RKO (cell line): ENCODE measurements around the gene GIGYF2.
"Not testable (repeated sequence)": the region's sequence is repeated elsewhere in the genome, so short reads cannot be mapped to it uniquely, and the experiment has no call there.

Experiments
- DNase-seq: peaks from one replicate; pipeline ENCODE4 v3.0.0-alpha.2; 2016; ENCODE audit warnings: low spot score

GIGYF2 gene

GRCh38 chr2:232687382-232688160 is 9.6 kb upstream of the GIGYF2 start:
- no peak for DNase-seq

DNA sequence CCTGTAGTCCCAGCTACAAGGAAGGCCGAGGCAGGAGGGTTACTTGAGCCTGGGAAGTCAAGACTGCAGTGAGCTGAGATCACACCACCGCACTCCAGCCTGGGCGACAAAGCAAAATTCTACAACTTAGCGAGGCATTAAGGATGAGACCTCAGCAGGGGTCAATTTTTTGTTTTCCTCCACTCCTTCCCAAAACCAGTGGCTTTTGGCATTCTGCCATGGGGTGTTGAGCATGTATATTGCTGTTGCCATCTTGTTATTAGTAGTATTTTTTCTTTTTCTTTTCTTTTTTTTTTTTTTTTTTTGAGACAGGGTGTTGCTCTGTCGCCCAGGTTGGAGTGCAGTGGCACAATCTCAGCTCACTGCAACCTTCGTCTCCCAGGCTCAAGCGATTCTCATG is 8.9 kb upstream of the GIGYF2 start:
- no peak for DNase-seq

DNA sequence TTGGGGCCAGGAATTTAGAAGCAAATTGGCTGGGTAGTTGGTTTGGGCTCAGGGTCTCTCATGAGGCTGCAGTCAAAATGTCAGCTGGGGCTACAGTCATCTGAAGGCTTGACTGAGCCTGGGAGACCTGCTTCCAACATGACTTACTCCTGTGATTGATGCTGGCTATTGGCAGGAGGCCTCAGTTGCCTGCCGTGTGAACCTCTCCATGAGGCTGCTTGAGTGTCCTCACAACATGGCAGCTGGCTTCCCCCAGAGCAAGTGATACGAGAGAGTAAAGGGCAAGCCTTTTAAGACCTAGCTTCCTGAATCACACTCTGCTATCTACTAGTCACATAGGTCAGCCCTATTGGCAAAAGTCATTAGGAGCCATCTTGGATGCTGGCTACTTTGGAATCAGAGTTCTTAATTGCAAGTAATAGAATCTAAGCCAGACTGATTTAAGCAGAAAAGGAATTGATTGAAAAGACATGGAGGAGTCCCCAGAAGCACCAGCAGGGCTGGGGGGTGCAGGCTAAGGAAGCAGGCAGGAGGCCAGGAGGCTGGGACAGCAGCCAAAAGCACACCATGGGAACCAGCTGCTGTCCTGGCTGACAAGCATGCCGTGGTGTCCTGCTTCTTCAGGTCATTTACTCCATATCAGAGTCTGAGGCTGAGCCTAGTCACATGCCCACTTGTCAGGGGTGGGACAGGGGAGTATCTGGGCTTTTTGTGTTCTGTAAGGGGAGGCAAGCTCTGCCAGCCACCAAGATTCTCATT is 7.8 kb upstream of the GIGYF2 start:
- no peak for DNase-seq

DNA sequence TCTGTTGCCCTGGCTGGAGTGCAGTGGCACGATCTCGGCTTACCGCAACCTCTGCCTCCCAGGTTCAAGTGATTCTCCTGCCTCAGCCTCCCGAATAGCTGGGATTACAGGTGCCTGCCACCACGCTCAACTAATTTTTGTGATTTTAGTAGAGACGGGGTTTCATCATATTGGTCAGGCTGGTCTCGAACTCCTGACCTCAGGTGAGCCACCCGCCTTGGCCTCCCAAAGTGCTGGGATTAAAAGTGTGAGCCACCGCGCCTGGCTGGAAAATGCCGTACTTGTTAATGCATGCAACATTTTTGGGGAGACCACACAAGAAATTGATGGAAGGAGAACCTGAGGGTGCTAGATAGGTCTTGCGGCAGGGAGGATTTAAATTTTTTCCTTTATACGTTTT is 6.0 kb upstream of the GIGYF2 start:
- DNase-seq = not testable (repeated sequence)

DNA sequence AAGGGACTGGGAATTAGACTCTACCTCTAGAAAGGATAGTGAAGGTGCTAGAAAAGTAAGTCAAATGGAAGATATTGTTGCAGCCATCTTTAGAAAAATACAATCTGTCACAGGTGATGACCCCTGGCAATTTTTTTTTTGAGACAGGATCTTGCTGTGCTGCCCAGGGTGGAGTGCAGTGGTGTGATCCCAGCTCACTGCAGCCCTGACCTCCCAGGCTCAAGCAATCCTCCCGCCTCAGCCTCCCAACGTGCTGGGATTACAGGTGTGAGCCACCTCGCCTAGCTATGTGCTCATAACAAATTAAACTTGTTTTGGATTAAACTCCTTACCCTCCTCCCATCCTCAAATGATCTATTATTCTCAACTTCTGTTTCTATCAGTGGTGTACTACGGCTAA is 3.8 kb upstream of the GIGYF2 start:
- DNase-seq = no peak

DNA sequence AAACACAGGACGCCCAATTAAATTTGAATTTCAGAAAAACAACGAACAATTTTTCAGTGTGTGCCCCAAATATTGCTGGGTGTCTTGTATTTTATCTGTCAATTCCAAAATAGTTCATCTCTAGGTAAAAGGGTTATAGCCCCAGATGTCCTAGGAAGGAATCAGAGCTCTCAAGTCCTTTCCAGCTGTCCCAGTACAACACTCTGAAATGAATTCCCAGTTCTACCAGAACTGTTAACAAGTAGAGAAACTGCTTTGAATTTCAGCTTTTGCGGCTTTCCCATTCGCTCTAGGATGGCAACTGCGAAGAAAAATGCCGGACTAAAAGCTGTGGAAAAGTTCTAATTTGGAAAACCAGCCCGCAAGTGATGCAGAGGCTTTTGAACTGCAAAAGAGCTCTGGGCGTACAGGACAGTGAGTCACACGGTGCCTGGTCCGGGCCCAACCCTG is 497 bp upstream of the GIGYF2 start:
- no peak for DNase-seq

DNA sequence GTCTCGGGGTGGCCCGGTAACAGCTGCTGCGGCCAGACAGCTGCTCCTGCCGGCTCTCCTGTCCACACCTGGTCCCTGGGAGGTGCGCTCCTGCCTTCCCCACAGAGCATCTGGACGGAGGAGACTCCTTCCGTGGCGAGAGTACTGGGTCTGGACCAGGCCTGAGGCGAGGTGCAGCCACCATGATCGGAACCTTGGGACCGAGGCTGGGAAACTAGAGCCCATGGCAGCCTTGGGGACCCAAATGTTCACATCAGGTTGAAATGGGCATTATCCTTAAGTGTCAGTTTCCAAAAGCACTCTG is 628 bp downstream of the GIGYF2 start:
- DNase-seq = peak; percentile 12

DNA sequence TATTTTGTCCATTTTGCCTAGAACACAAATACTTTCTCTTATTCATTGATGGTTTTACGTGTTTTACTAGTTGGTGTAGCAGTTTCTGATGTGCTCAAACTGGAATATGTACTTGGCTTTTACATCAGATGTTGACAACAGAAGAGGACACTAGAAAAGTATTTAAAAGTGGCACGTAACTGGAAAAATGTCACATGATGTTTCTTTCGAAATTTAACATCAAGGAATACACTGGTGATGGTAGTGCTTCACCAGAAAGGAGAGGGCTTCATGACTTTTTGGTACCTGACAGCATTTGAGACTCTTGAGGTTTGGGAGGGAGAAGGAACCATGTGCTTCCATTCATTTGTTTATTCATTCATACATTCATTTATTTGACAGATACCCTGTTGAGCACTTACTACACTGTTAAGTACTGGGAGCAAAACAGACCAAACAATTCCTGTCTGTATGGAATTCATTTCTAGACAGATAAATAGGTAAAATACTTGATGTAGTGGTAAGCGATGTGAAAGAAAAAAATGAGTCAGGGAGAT is 1.5 kb downstream of the GIGYF2 start:
- DNase-seq = no peak

- peak; percentile 30 for DNase-seq
Measured at GRCh38 chr2:232699110-232699509, 2.0 kb downstream of the GIGYF2 start.

- no peak for DNase-seq
Measured at GRCh38 chr2:232700154-232700553, 3.0 kb downstream of the GIGYF2 start.

- no peak for DNase-seq
Measured at GRCh38 chr2:232707076-232707475, 9.9 kb downstream of the GIGYF2 start.

DNA sequence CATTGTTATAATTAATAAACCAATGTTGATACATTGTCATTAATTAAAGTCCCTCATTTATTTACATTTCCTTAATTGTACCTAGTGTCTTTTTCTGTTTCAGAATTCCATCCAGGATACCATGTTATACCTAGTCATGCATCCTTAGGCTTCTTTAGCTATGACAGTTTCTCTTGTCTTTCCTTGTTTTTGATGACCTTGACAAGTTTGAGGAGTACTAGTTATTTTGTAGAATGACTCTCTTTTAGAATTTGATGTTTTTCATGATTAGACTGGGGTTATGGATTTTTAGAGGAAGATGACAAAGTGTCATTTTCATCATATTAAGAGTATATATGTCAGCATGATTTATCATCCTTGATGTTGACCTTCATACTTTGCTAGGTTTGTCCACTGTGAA is 16.4 kb downstream of the GIGYF2 start:
- no peak for DNase-seq

DNA sequence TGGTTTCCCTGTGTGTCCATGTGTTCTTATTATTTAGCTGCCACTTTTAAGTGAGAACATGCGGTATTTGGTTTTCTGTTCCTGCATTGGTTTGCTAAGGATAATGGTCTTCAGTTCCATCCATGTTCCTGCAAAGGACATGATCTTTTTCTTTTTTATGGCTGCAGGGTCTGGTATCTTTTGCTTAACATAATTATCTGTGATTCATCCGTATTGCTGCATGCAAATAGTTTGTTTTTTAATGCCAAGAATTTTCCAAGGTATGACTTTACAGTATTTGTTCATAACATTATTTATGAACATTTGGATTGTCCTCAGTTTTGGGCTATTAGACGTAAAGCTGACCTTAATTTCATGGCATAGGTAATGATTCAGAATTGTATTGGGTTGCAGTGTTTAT is 17.8 kb downstream of the GIGYF2 start:
- no peak for DNase-seq

- not testable (repeated sequence) for DNase-seq
Measured at GRCh38 chr2:232720056-232720455, 22.9 kb downstream of the GIGYF2 start.

DNA sequence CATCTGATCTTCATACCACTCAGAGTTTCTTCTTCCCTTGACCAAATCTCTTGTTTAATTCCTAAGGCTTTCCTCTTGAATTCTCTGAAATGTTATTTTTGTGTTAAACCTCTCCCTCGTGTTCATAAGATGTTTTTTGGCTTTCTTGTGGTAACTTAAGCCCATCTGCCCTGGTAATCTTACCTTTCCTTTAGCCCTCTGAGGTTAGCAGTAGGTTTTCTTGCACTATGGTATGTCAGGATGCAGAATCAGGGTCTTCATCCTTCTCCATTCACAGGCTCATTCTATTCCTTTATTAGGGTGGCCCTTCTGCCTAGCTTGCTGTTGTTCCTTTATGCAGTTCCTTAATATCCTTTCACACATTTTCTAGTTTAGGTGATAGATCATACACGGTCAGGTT is 24.1 kb downstream of the GIGYF2 start:
- DNase-seq = no peak

DNA sequence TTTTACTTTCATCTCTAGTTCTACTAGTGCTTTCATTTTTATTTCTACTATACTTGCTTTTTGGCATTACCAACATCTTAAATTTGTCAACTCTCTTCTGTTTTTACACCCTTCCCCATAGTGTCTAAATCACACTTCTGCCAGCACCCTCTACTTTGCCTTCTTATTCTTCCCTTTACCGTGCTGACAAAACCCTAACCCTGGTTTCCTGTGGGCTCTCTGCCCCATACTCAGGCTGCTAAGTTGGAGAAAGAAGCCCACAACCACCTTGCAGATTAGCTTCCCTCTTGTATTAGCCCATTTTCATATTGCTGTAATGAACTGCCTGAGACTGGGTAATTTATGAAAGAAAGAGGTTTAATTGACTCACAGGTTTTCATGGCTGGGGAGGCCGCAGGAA is 24.8 kb downstream of the GIGYF2 start:
- DNase-seq = no peak

DNA sequence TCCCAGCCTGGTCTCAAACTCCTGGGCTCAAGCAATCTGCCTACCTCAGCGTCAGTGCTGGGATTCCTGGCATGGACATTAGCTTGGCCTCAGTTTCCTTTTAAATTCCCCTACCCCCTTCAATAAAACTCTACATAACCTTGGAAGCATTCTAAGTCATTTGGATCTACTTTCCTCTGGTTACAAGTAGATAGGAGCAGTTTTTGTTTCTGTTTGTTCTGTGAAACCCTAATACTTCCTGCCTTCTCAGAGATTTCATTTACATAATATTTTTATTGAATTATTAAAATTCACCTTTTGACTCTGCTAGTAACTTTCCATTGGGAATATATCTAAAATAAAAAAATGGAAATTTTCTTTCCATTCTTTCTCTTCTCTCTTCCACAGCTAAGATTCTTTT is 25.9 kb downstream of the GIGYF2 start:
- DNase-seq = no peak

DNA sequence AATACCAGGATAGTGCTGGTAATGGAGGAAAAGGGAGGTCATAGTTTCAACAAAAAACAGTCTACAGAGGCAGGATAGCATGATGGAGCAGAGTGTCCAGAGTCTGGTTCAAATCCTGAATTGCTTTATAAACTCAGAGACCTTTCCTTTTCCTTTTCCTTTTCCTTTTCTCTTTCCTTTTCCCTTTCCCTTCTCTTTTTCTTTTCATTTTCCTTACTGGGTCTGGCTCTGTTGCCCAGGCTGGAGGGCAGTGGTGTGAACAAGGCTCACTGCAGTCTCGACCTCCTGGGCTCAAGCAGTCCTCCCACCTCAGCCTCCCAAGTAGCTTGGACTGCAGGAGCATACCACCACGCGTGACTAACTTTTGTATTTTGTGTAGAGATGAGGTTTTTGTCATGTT is 31.7 kb downstream of the GIGYF2 start:
- DNase-seq = no peak

- DNase-seq = no peak
Measured at GRCh38 chr2:232731470-232731869, 34.3 kb downstream of the GIGYF2 start.

DNA sequence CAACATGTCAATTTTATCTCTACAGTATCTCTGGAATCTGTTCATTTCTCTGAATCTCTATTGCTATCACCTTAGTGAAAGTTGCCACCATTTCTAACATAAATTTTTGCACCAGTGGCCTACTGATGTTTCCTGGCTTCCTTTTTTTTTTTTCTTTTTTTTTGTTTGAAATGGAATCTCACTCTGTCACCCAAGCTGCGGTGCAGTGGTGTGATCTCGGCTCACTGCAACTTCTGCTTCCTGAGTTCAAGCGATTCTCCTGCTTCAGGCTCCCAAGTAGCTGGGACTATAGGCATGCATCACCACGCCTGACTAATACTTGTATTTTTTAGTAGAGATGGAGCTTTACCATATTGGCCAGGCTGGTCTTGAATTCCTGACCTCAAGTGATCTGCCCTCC is 44.2 kb downstream of the GIGYF2 start:
- DNase-seq = no peak

DNA sequence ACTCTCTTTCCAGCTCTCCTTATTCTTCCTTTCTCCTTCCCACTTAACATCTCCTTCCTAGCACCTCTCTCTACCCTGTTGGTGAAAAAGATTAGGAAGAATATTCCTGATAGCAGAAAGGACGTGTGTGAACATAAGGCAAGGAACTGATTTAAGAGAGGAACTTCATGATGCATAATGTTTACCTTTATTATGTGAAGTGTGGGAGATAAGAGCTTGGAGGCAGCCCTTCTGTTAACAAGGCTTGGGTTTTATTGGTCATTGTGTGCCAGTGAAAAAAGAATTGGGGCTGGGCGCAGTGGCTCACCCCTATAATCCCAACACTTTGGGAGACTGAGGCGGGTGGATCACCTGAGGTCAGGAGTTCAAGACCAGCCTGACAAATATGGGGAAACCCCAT is 44.8 kb downstream of the GIGYF2 start:
- DNase-seq = no peak

GRCh38 chr2:232744963-232745362 is 47.8 kb downstream of the GIGYF2 start:
- no peak for DNase-seq

GRCh38 chr2:232748038-232748437 is 50.9 kb downstream of the GIGYF2 start:
- no peak for DNase-seq

DNA sequence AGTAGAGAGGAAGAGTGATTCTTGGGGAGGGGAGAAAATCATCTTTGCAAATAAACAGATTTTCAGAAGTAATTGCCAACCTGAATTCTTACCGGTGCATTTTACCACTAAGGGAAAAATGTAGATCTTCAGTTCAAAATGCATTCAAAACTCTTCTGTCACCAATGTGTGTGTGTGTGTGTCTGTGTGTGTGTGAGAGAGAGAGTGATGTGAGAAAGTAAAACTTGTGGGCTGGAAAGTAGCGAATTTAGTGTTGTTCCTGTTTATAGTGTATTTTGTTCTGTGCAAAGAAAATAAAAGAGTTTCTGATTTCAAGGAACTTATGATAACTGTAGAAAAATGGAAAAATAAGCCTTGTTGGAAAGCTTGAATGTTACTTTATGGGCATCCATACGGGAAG is 52.2 kb downstream of the GIGYF2 start:
- no peak for DNase-seq
